Hepatic stellate cell (primary cell): ENCODE measurements around the gene POLE.
"Not testable (repeated sequence)": the region's sequence is repeated elsewhere in the genome, so short reads cannot be mapped to it uniquely, and the experiment has no call there.

Experiments
- DNase-seq: peaks from one replicate; pipeline ENCODE4 v3.0.0; 2011; ENCODE audit warnings: low spot score

The POLE gene

GRCh38 chr12:132718644-132719043 lies 31.5 kb upstream of the POLE start:
- DNase-seq = no peak

- DNase-seq = no peak
Observed at GRCh38 chr12:132717531-132718387, 30.6 kb upstream of the POLE start.

- no peak for DNase-seq
Observed at GRCh38 chr12:132717011-132717410, 29.9 kb upstream of the POLE start.

GRCh38 chr12:132716356-132716755 lies 29.2 kb upstream of the POLE start:
- DNase-seq = no peak

- DNase-seq = no peak
Observed at GRCh38 chr12:132715874-132716273, 28.7 kb upstream of the POLE start.

GRCh38 chr12:132713123-132713522 lies 26.0 kb upstream of the POLE start:
- no peak for DNase-seq

- DNase-seq = peak; percentile 41
Observed at GRCh38 chr12:132711080-132711843, 24.1 kb upstream of the POLE start.

GRCh38 chr12:132710405-132711079 lies 23.4 kb upstream of the POLE start, which contains the start of gene PGAM5:
PGAM5 (plus strand) TSS chr12:132710842; CDS start chr12:132710877, 35 bp downstream.
- peak; percentile 96 for DNase-seq

GRCh38 chr12:132710043-132710404 lies 22.9 kb upstream of the POLE start:
- peak; percentile 35 for DNase-seq

- DNase-seq = no peak
Observed at GRCh38 chr12:132708150-132708549, 21.0 kb upstream of the POLE start.

- DNase-seq = no peak
Observed at GRCh38 chr12:132707241-132707640, 20.1 kb upstream of the POLE start.

- no peak for DNase-seq
Observed at GRCh38 chr12:132703641-132704040, 16.5 kb upstream of the POLE start.

GRCh38 chr12:132702640-132703039 lies 15.5 kb upstream of the POLE start:
- no peak for DNase-seq

GRCh38 chr12:132700212-132700822 lies 13.2 kb upstream of the POLE start:
- DNase-seq = no peak

- DNase-seq = no peak
Observed at GRCh38 chr12:132698341-132698740, 11.2 kb upstream of the POLE start.

GRCh38 chr12:132695431-132695830 lies 8.3 kb upstream of the POLE start:
- no peak for DNase-seq

- DNase-seq = not testable (repeated sequence)
Observed at GRCh38 chr12:132694888-132695287, 7.7 kb upstream of the POLE start.

GRCh38 chr12:132692030-132692429 lies 4.9 kb upstream of the POLE start:
- DNase-seq = not testable (repeated sequence)

- DNase-seq = no peak
Observed at GRCh38 chr12:132690112-132690511, 3.0 kb upstream of the POLE start.

GRCh38 chr12:132689227-132689626 lies 2.1 kb upstream of the POLE start:
- no peak for DNase-seq

GRCh38 chr12:132686825-132687210 lies 324 bp downstream of the POLE start:
- no peak for DNase-seq

GRCh38 chr12:132685400-132685799 lies 1.7 kb downstream of the POLE start:
- no peak for DNase-seq
